Progenitor cell of endocrine pancreas (in vitro differentiated cells): Measurements from ENCODE around the gene ASXL2. TPM values are rescaled to one million over a fixed set of nuclear protein-coding genes. Genes with fewer than 3 reads are reported as not detected.
"Not testable (repeated sequence)": the region's sequence is repeated elsewhere in the genome, so short reads cannot be mapped to it uniquely, and the experiment has no call there.

Experiments used
- DNase-seq: peaks from one replicate; pipeline ENCODE4 v3.0.0; 2021; ENCODE audit warnings: low spot score; ENCODE audit not compliant: unreplicated experiment
- H3K27ac Mint-ChIP-seq: 2 replicates; pipeline ENCODE4 v1.8.0; 2021; ENCODE audit warnings: mild to moderate bottlenecking, moderate library complexity, mixed read lengths
- H3K27me3 Mint-ChIP-seq: 2 replicates; pipeline ENCODE4 v1.8.0; 2021; ENCODE audit warnings: mixed read lengths
- H3K36me3 Mint-ChIP-seq: 2 replicates; pipeline ENCODE4 v1.8.0; 2022; ENCODE audit warnings: mixed read lengths; ENCODE audit not compliant: insufficient read depth
- H3K4me1 Mint-ChIP-seq: 2 replicates; pipeline ENCODE4 v1.8.0; 2021; ENCODE audit warnings: low read depth, mixed read lengths
- H3K4me3 Mint-ChIP-seq: 2 replicates; pipeline ENCODE4 v1.8.0; 2021; ENCODE audit warnings: low read depth, mild to moderate bottlenecking, moderate library complexity, mixed read lengths
- H3K9me3 Mint-ChIP-seq: 2 replicates; pipeline ENCODE4 v1.8.0; 2021; ENCODE audit warnings: low read depth, mixed read lengths
- CTCF ChIP-seq: fragments of 200-600 bp; sonication (generic); IDR thresholded peaks from one replicate; pipeline ENCODE4 v1.5.0; 2021; ENCODE audit warnings: antibody characterized with exemption, mild to moderate bottlenecking; ENCODE audit not compliant: unreplicated experiment
- total RNA-seq: library from RNA; stranded (reverse); gene quantifications from 2 replicates; pipeline ENCODE4 v1.2.1, GENCODE V29; 2021

The ASXL2 gene
- total RNA-seq, 1 donor from 2014 or later = 24.8 TPM

- H3K4me3 Mint-ChIP-seq = no peak overlapping the region
- H3K4me1 Mint-ChIP-seq = peaks cover 15% of the 10 kb centered on the region
- H3K9me3 Mint-ChIP-seq = no peaks in the 10 kb centered on the region
These were observed 165.8 kb downstream of the ASXL2 start for GRCh38 chr2:25712455-25712854.

GRCh38 chr2:25711675-25712354 is 166.5 kb downstream of the ASXL2 start:
- no peak for TF ChIP-seq CTCF
- DNase-seq = no peak
- H3K9me3 Mint-ChIP-seq = no peaks in the 10 kb centered on the region
- H3K36me3 Mint-ChIP-seq = no peaks in the 10 kb centered on the region
- H3K4me1 Mint-ChIP-seq = peaks cover 15% of the 10 kb centered on the region
- H3K4me3 Mint-ChIP-seq = peak overlapping the region; percentile 24
- peaks cover 3% of the 10 kb centered on the region for H3K27me3 Mint-ChIP-seq
- H3K27ac Mint-ChIP-seq = peak overlapping the region; percentile 91

More at GRCh38 chr2:25712455-25712854, 165.8 kb downstream of the ASXL2 start:
- Mint-ChIP-seq H3K27ac (no peak overlapping the region), H3K36me3 (no peaks in the 10 kb centered on the region), H3K27me3 (peaks cover 3% of the 10 kb centered on the region)
- TF ChIP-seq CTCF = no peak
- no peak for DNase-seq

- Mint-ChIP-seq H3K9me3 (no peaks in the 10 kb centered on the region), H3K27ac (no peak overlapping the region), H3K4me1 (peaks cover 15% of the 10 kb centered on the region), H3K27me3 (peaks cover 3% of the 10 kb centered on the region), H3K36me3 (no peaks in the 10 kb centered on the region), H3K4me3 (no peak overlapping the region)
- TF ChIP-seq CTCF = no peak
- no peak for DNase-seq
These were observed 167.5 kb downstream of the ASXL2 start for GRCh38 chr2:25710750-25711149.

- DNase-seq = no peak
- Mint-ChIP-seq H3K4me3 (no peak overlapping the region), H3K9me3 (no peaks in the 10 kb centered on the region), H3K4me1 (peaks cover 12% of the 10 kb centered on the region), H3K27ac (no peak overlapping the region), H3K27me3 (peaks cover 3% of the 10 kb centered on the region), H3K36me3 (no peaks in the 10 kb centered on the region)
- TF ChIP-seq CTCF = no peak
These were observed 168.9 kb downstream of the ASXL2 start for GRCh38 chr2:25709349-25709748.

GRCh38 chr2:25707927-25708590 is 170.2 kb downstream of the ASXL2 start:
- H3K9me3 Mint-ChIP-seq = no peaks in the 10 kb centered on the region
- no peak for DNase-seq
- H3K4me1 Mint-ChIP-seq = peaks cover 12% of the 10 kb centered on the region
- no peak overlapping the region for H3K4me3 Mint-ChIP-seq
- no peaks in the 10 kb centered on the region for H3K36me3 Mint-ChIP-seq
- peak overlapping the region; percentile 69 for H3K27ac Mint-ChIP-seq
- H3K27me3 Mint-ChIP-seq = peaks cover 3% of the 10 kb centered on the region
- no peak for TF ChIP-seq CTCF

- not testable (repeated sequence) for H3K27me3 Mint-ChIP-seq, H3K27ac Mint-ChIP-seq, DNase-seq, H3K9me3 Mint-ChIP-seq, H3K4me1 Mint-ChIP-seq, H3K36me3 Mint-ChIP-seq, H3K4me3 Mint-ChIP-seq
These were observed 172.7 kb downstream of the ASXL2 start for GRCh38 chr2:25705575-25705974.
